RWPE2 (cell line): ENCODE results near the gene IRGQ.

Source experiments
- ATAC-seq: fragments of 200-7000 bp; cut with Tn5 transposase; 3 replicates; pipeline ENCODE4 v1.9.1; 2021; ENCODE audit warnings: low read depth
- DNase-seq: peaks from one replicate; pipeline ENCODE4 v3.0.0-alpha.2; 2020; ENCODE audit warnings: low spot score
- H3K27ac ChIP-seq: fragments of 450-650 bp; 2 replicates; pipeline ENCODE4 v1.5.1; 2017; ENCODE audit warnings: mild to moderate bottlenecking; ENCODE audit not compliant: poor library complexity, severe bottlenecking
- H3K27me3 ChIP-seq: fragments of 250-450 bp; sonication (Bioruptor Pico); 2 replicates; pipeline ENCODE4 v1.5.1; 2021; ENCODE audit warnings: mild to moderate bottlenecking, moderate library complexity; ENCODE audit not compliant: insufficient read depth, poor library complexity, severe bottlenecking
- H3K36me3 ChIP-seq: fragments of 250-450 bp; sonication (Bioruptor Pico); 2 replicates; pipeline ENCODE4 v1.5.1; 2020; ENCODE audit warnings: low read depth, mild to moderate bottlenecking, moderate library complexity
- H3K4me1 ChIP-seq: fragments of 250-450 bp; sonication (Bioruptor Pico); 2 replicates; pipeline ENCODE4 v1.5.1; 2021; ENCODE audit warnings: mild to moderate bottlenecking, moderate library complexity; ENCODE audit not compliant: insufficient read depth, poor library complexity, severe bottlenecking
- H3K4me3 ChIP-seq: fragments of 250-450 bp; sonication (Bioruptor Pico); 2 replicates; pipeline ENCODE4 v1.5.1; 2021; ENCODE audit warnings: mild to moderate bottlenecking, moderate library complexity; ENCODE audit not compliant: severe bottlenecking
- H3K9me3 ChIP-seq: fragments of 250-450 bp; sonication (Bioruptor Pico); 2 replicates; pipeline ENCODE4 v1.5.1; 2021; ENCODE audit warnings: mild to moderate bottlenecking, moderate library complexity; ENCODE audit not compliant: severe bottlenecking
- CTCF ChIP-seq: fragments of 450-650 bp; IDR thresholded peaks from one replicate; pipeline ENCODE4 v1.5.1; 2017; ENCODE audit warnings: mild to moderate bottlenecking, moderate library complexity; ENCODE audit not compliant: poor library complexity, severe bottlenecking

IRGQ gene

DNA sequence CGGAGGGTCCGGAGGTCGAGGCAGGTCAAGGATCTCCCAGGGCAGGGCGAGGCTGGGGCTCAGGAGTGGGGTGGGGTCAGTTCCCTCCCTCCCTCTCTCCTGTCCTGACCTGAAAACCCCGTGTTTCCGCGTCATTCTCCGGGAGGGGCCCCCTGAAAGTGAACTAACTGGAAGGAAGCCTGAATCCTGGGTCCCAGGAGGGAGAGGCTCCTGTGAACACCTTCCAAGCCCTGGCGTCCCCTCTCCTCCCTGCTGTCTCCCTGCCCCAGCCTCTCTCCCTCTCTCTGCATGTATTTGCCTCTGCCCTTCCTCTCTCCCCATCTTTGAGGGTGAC, 44.5 kb upstream of the IRGQ start:
- ATAC-seq (peak; percentile 9; the same call in 2 of the 3 replicates), DNase-seq (no peak)
- Histone ChIP-seq H3K9me3 (no peaks in the 10 kb centered on the region), H3K4me3 (peak overlapping the region; percentile 40), H3K4me1 (no peaks in the 10 kb centered on the region), H3K27me3 (peaks cover 15% of the 10 kb centered on the region), H3K36me3 (no peaks in the 10 kb centered on the region), H3K27ac (no peak overlapping the region)
- TF ChIP-seq CTCF, result no peak

DNA sequence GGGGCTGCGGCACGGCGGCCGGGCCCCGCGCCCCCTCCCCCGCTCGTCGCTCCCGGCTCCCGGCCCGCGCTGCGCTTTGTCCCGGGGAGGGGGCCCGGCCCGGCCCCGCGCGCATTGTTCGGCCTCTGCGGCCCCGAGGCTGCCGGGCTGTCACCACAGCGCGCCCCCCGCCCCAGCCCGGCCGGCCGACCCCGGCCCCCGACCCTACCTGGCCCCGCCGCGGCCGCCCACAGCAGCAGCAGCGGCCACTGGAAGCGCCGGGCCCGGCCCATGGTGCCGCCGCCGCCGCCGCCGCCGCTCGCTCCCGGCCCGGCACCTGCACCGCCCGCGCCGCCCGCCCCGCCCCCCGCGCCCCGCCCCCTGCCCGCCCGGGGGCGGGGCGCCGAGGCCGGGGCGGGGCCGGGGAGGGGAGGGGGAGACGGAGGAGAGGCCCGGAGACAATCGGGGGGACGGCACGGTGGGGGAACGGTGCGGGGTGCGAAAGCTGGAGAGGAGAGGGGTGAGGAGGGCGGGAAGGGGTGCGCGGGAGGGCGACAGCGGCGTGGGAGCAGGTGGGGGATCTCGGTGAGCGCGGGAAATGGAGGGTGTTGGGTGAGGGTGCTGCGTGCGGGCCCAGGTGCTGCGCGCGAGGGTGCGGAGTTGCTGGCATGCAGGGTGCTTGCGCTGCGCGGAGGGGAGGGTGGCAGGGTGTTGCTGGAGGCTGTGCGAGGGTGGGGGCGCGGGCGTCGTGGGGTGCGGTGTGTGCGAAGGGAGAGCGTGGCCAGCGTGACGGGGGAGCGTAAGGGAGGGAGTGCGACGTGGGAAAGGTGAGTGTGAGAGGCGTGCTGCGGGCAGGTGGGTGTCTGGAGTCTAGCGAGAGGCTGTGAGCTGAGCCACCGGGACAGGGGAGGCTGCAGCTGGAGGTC, 43.8 kb upstream of the IRGQ start, which contains the start of gene CADM4:
Gene CADM4 (minus strand): TSS at position 332 of the 905 bp plus-strand sequence. CDS start 60 bp downstream, at position 272.
- ATAC-seq (peak; percentile 57), DNase-seq (no peak)
- no peak within 1 kb of the TSS for H3K27ac ChIP-seq
- no peaks in the 10 kb centered on the region for H3K9me3 ChIP-seq
- no peak for TF ChIP-seq CTCF
- peaks cover 1% of the 10 kb centered on the region for H3K4me1 ChIP-seq
- peaks cover 15% of the 10 kb centered on the region for H3K27me3 ChIP-seq
- no peaks in the 10 kb centered on the region for H3K36me3 ChIP-seq
- peak within 1 kb of the TSS; percentile 40 for H3K4me3 ChIP-seq

DNA sequence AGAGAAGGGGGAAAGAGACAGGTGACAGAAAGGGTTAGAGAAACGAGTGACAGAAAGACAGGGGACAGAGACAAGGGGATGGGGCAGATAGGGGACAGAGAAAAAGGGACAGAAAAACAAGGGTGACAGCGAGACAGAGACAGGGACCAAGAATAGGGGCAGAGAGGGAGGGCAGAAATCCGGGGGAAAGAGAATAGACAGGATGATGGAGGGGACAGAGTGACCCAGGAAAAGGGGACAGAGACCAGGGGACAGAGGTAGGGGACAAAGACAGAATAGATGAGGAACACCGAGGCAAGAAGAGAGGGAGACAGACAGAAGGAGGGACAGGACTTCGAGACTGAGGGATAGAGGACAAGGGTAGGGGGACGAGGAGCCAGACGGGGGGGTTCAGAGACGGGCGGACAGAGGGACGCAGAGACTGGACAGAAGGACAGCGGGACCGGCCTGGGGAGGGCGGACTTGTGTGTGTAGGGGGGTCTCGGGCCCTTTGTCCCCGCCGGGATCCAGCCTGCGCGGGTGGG, 43.1 kb upstream of the IRGQ start:
- DNase-seq (no peak), ATAC-seq (no peak)
- no peaks in the 10 kb centered on the region for H3K9me3 ChIP-seq
- TF ChIP-seq CTCF, result no peak
- no peak overlapping the region for H3K27ac ChIP-seq
- H3K36me3 ChIP-seq, result no peaks in the 10 kb centered on the region
- H3K4me3 ChIP-seq, result peak overlapping the region; percentile 40
- peaks cover 15% of the 10 kb centered on the region for H3K27me3 ChIP-seq
- H3K4me1 ChIP-seq, result peaks cover 7% of the 10 kb centered on the region

DNA sequence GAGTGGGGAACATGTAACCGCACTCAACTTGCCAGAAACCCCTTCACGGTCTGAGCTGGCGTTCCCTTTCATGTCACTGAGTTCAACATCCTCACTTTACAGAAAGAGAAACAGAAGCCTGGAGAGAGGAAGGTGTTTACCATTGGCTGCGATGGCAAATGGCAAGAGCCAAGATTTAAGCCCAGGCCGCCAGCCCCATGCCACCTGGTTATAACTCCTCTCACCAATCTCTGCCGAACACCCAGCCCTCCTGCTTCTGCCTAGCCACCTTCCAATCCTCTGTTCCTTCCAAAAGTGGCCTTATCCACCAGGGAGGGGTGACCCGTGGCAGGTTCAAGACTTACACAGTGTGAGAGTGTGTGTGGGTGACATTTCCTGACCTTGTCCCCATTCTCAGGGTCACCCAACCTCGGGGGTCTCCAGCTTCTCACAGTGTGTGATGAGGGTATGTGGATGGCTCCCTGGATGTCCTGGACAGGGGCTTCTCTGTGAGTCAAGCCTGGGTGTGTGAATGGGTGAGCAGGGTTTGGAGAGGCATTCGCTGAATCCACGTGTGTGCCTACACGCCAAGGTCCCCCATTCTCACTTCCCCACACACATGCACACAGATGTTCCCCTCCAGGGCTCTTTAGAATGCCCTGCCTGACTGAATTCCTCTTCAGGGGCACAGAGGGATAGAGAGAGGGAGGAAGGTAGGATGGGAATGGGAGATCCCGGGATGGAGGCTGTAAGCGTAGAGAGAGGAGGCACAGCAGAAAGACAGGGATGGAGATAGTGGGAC, 42.5 kb upstream of the IRGQ start:
- H3K27me3 ChIP-seq, result peaks cover 15% of the 10 kb centered on the region

More for the DNA sequence above, 42.5 kb upstream of the IRGQ start:
- H3K4me3 ChIP-seq, result no peak overlapping the region
- no peak for TF ChIP-seq CTCF
- H3K27ac ChIP-seq, result no peak overlapping the region
- H3K9me3 ChIP-seq, result no peaks in the 10 kb centered on the region
- no peak for ATAC-seq
- peaks cover 8% of the 10 kb centered on the region for H3K4me1 ChIP-seq
- no peaks in the 10 kb centered on the region for H3K36me3 ChIP-seq
- DNase-seq, result no peak
